NCI-H82 treated with DMSO at 0.1 percent for 48 hours (cell line): ENCODE results near the gene RBM28.

Experiments used
- DNase-seq: peaks from one replicate; lab custom pipeline; 2025; ENCODE audit not compliant: unreplicated experiment; lab: John Stamatoyannopoulos, UW

Gene RBM28

GRCh38 chr7:128350708-128351295, 7.1 kb upstream of the RBM28 start:
- no peak for DNase-seq

- no peak for DNase-seq
Observed at GRCh38 chr7:128349466-128349825, 5.7 kb upstream of the RBM28 start.

- DNase-seq, result peak; percentile 24
Observed at GRCh38 chr7:128347647-128348097, 4.0 kb upstream of the RBM28 start.

- DNase-seq, result no peak
Observed at GRCh38 chr7:128344431-128344774, 695 bp upstream of the RBM28 start.

GRCh38 chr7:128341733-128342132, 2.0 kb downstream of the RBM28 start:
- no peak for DNase-seq

- DNase-seq, result no peak
Observed at GRCh38 chr7:128335730-128336129, 8.0 kb downstream of the RBM28 start.

GRCh38 chr7:128324368-128324680, 19.4 kb downstream of the RBM28 start:
- no peak for DNase-seq

- DNase-seq, result no peak
Observed at GRCh38 chr7:128323459-128324367, 20.0 kb downstream of the RBM28 start.

- no peak for DNase-seq
Observed at GRCh38 chr7:128323040-128323439, 20.7 kb downstream of the RBM28 start.

- no peak for DNase-seq
Observed at GRCh38 chr7:128322040-128322643, 21.6 kb downstream of the RBM28 start.

GRCh38 chr7:128321044-128321422, 22.7 kb downstream of the RBM28 start:
- DNase-seq, result no peak

GRCh38 chr7:128318691-128319090, 25.0 kb downstream of the RBM28 start:
- DNase-seq, result no peak

- no peak for DNase-seq
Observed at GRCh38 chr7:128311013-128311412, 32.7 kb downstream of the RBM28 start.

- no peak for DNase-seq
Observed at GRCh38 chr7:128310499-128310898, 33.2 kb downstream of the RBM28 start.

- DNase-seq, result no peak
Observed at GRCh38 chr7:128309976-128310375, 33.7 kb downstream of the RBM28 start.

- no peak for DNase-seq
Observed at GRCh38 chr7:128309124-128309523, 34.6 kb downstream of the RBM28 start.

- no peak for DNase-seq
Observed at GRCh38 chr7:128307061-128307460, 36.6 kb downstream of the RBM28 start.

- DNase-seq, result no peak
Observed at GRCh38 chr7:128304212-128304611, 39.5 kb downstream of the RBM28 start.

- no peak for DNase-seq
Observed at GRCh38 chr7:128303643-128304042, 40.1 kb downstream of the RBM28 start.

GRCh38 chr7:128303133-128303532, 40.6 kb downstream of the RBM28 start:
- DNase-seq, result no peak

- no peak for DNase-seq
Observed at GRCh38 chr7:128302139-128302538, 41.6 kb downstream of the RBM28 start.

- no peak for DNase-seq
Observed at GRCh38 chr7:128299109-128299607, 44.5 kb downstream of the RBM28 start.
